Activated CD4-positive, alpha-beta T cell treated with anti-CD3 and anti-CD28 coated beads for 1 hour (primary cell): Measurements from ENCODE around the gene PPIC.

Experiments
- DNase-seq: peaks from one replicate; pipeline ENCODE4 v3.0.0-alpha.2; 2020

The PPIC gene

DNA sequence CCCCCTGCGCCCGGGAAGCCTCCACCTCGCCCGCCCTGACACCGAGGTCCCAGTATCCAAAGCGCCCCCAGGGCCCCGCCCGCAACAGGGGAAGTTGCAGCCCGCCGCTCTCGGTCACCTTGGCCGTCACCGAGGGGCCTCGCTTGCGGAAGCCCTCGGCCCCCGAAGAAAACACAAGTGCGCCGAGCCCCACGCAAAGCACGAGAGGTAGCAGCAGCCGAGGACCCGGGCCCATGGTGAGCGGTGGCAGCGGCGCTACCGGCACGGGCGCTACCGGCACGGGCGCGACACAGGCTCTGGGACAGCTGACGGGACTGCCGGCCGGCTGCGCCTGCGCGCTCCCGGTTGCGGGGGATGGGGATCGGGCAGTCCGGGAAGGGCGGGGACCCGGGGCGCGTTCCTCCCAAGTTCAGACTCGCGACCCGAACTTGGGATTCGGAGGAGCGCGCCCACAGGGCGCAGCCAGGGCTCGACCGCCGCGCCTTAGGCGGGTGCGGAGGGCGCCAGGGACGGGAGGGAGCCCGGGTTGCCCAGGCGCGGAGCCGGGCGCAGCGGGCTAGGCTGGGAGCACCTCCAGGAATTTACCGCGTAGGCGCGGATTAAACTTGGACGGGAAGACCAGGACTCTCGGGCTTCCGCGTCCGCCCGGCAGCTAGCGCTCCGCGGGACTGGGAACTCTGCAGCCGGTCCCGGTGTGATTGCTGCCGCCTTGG, at the start of gene PPIC:
Gene PPIC (minus strand): TSS at position 335 of the 713 bp plus-strand sequence. CDS start 100 bp downstream, at position 235.
- DNase-seq = no peak

DNA sequence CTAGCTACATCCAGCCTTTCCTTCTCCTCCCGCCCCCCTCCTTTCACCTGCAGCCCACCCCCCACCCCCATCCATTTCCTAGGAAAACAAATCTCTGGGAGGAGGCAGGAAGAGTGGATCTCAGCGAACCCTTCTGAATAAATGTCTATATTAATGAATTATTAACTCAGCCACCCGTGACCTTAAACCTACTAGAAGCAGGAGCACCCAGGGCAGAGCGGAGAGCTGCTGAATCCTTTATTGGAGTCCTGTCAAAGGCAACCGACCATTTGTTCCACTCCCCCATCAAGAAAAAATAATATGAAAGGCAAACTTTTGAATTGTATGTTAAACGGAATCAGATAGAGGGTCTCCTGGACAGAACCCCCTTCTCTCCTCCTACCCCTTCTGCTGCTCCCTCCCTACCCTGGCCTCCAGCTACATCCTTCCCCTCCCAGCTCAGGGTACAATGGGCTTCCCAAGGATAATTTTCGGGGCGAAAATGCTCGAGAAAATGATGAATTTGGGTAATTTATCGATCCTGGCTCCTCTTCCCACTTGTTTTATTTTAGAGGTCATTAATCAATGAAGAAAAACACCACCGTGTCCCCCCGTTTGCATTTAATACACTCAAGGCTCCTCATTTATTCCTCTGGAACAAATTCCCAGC, 49.2 kb upstream of the PPIC start:
- no peak for DNase-seq

DNA sequence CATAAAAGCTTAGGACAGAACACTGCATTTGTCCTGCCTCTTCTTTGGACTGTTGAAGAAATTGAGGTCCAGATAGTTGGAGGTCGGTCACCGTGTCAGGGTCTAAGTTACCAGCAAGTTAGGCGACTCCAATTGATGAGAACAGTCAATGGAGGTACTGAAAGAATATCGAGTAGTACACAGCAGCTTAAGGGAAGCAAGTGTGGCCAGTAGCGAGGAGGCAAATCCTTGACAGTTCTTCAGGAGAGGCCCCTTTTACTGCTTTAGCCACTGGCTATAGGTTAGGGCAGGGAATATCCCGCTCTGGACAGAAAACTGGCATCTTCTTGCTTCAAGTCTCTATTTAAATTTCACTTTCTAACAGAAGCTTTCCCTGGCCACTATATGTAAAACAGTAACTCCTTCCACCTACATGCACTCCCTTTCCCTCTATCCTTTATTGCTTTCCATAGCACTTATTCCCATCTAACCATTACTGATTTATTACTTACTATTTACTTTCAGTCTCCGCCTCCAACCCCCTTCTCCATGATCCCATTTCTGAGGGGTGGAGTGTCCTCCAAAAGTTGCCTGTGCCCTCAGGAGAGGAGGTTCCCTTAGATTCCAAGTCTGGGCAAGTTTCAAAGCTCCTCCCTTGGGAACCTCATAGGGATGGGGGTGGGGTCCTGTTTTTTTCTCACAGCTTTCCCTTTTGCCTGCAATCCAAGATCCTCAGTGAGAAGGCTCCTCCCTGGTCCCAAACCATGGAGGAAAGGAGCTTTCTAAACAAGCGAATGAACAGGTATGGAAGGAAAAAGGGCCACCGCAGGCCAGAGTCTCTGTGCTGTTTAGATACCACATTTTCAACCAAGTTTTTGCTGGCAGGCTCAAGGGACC, 48.4 kb upstream of the PPIC start:
- DNase-seq = no peak

DNA sequence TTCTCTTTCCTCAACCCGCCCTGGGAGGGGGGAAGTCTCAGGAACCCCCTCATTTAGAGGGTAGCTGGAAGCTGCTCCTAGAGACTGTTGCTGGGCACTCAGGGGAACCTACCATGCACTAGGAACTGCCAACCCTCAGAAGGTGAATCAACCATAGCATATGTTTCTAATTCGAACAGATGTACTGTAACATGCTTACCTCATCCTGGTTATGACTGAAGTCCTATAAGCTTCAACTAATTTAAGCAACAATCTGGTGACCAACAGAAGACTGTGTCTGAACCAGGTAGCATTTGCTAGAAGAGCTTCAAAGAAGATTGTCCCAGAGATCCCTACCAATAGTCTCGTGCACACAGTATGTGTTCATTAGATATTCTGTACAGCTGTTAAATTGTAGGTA, 46.8 kb upstream of the PPIC start:
- DNase-seq = no peak

DNA sequence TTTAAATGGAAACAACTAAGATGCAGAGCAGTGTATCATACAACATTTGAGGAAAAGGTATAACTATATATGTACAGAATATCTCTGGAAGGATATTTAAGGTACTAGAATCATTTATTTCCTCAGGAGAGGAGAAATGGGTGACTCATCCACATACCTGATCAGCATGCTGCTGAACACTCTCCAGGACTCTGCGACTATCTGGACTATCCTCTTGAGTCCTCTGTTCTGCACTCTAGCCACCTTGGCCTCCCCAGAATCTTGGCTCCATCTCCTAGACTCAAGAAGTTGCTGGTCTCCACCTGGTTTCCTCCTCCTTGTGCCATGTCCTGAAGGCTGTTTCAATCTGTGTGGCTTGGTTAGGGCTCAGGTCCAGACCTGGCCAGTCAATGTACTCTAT, 43.7 kb upstream of the PPIC start:
- no peak for DNase-seq

- DNase-seq = no peak
These were observed 39.1 kb upstream of the PPIC start for GRCh38 chr5:123075521-123076163.

DNA sequence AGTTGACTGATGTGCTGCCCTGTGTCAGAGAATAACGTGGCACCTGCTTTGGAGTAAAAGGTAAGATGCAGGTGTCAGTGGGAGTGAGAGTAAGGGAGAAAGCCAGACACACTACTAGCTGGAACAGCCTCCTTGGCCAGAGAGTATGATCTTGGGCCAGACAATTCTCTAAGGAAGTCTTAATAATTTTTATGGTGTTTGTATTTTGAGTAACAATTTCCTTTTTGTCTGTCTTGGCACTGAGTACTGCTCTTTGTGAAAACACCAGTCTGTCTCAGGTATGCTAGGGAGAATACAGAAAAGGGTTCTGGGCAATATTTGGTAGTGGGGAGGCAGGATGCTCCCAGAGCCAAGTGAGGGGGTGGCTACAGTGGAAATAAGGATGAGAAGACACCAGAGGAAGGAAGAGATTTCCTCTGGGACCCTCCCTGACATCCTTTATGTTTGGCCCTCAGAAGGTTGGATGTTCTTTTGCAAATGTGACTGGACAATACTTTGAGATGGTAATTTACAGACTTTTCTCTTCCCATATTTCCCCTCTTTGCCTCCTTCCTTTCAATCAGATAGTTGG, 31.9 kb upstream of the PPIC start:
- no peak for DNase-seq

GRCh38 chr5:123066016-123066415, 29.5 kb upstream of the PPIC start:
- DNase-seq = no peak

GRCh38 chr5:123059455-123059854, 22.9 kb upstream of the PPIC start:
- no peak for DNase-seq

GRCh38 chr5:123051206-123051605, 14.7 kb upstream of the PPIC start:
- DNase-seq = no peak

DNA sequence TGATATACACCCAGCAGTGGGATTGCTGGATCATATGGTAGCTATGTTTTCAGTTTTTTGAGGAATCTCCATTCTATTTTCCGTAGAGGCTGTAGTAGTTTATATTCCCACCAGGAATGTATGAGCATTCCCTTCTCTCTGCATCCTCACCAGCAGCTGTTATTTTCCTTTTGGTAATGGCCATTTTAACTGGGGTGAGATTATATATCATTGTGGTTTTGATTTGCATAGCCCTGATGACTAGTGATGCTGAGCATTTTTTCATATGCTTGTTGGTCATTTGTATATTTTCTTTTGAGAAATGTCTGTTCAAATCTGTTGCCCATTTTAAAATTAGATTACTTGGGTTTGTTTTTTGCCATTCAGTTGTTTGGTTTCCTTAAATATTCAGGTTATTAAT, 11.2 kb upstream of the PPIC start:
- DNase-seq = no peak

GRCh38 chr5:123046222-123046621, 9.7 kb upstream of the PPIC start:
- no peak for DNase-seq

DNA sequence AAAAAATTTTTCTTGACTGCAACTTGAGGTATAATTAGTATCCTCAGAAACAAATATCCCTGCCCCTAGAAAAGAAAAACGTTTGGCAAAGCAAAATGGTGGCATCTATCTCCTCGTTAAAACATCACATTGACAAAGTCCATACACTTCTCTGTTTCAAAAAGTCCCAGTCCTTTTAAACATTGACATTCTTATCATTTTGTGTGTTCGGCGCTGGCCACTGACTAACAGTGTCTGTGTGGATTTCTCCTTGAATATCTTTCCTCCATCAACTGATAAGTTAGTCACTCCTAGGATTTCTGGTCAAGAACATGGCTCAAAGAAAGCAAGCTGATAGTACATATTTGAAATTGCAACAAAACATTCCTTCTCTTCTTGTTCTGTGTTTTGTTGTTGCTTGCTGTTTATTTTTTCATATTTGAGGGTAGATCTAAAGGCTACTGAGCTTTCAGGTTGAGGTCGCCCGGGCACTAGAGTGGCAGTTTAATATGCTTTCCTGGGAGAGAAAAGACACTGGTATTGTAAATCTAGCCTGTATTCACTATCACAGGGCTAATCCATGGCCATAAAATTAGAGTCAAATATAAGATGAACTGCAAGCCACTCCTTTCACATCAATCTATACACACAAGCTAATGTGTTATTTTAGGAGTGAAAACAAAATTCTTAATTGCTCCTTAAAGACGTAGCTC, 8.5 kb upstream of the PPIC start:
- DNase-seq = no peak

DNA sequence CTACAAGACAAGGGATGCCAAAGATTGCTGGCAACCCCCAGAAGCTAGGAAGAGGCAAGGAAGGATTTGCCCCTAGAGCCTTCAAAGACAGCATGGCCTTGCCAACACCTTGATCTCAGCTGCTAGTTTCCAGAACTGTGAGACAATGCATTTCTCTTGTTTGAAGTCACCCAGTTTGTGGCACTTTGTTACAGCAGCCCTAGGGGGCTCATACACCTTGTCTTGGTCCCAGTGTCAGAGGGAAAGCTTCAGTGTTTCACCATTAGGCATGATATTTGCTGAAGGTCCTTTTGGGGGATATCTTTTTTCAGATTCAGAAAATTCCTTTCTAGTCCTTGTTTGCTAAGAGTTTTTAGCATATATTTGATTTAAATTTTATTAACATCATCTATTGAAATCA, 3.1 kb upstream of the PPIC start:
- DNase-seq = no peak

GRCh38 chr5:123037104-123037418, 536 bp upstream of the PPIC start:
- no peak for DNase-seq

DNA sequence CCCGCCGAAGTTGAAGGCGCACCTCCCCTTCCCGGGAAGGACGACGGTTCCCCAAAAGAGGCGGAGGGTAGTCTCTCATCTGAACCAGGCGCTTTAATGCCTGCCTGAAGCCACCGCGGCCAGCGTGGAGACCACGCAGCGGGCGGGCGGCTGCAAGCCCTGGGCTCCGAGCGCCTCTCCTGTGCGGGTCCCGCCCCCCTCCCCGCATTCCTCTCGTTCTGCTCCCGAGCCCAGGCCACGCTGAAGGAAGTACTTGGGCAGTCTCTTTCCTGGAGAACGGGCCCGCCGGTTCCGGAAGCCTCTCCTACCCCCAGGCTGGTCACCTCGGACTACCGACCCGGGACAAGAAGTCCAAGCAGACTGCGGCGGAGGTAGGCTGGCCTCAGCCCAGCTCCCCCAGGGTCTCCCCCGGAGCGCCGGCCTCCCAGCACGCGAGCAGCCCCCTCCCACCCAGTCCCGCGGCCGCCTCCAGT, 571 bp downstream of the PPIC start:
- DNase-seq = no peak

GRCh38 chr5:123035360-123035917, 1.1 kb downstream of the PPIC start:
- DNase-seq = no peak

GRCh38 chr5:123033157-123033671, 3.3 kb downstream of the PPIC start:
- no peak for DNase-seq

- DNase-seq = no peak
These were observed 8.3 kb downstream of the PPIC start for GRCh38 chr5:123028222-123028621.

GRCh38 chr5:123014689-123015088, 21.8 kb downstream of the PPIC start:
- DNase-seq = no peak

DNA sequence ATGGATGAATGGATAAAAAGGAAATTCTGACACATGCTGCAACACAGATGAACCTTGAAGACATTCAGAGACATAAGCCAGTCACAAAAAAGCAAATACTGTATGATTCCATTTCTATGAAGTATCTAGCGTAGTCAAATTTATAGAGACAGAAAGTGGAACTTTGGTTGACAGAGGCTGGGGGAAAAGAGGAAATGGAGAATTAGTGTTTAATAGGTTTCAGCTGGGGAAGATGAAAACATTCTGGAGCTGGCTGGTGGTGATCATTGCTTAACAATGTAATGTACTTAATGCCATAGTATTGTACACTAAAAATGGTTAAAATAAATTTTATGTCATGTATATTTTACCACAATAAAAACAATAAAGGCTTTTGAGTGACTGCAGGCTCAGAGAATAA, 24.2 kb downstream of the PPIC start:
- no peak for DNase-seq

DNA sequence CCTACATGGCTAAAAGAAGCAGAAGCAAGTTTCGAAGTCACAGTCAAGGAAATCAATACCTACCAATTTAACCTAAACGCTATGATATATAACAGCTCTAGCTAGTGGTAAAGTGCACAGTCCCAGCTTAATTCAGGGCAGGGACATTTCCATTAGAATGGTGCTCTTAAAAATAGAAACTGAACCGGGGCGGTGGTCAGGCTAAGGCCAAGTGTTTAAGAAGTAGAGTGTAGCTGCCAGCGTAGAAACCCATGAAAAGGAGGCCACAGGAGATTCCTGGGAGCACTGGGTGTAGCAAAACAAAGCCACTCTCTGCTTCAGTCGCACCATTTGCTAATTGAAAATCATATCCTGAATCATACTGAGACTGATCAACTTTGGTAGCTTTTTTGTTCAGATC, 28.8 kb downstream of the PPIC start:
- no peak for DNase-seq
